Nephron (organoid): ENCODE results near the gene ZNF70.

Source experiments
- H3K27ac Mint-ChIP-seq, 3 experiments: 2 replicates each; pipeline ENCODE4 v1.8.0; 2020; ENCODE audit warnings: mixed read lengths in 3 of 3, mild to moderate bottlenecking in 2 of 3, moderate library complexity in 1 of 3
- H3K27me3 Mint-ChIP-seq: 2 replicates; pipeline ENCODE4 v1.8.0; 2021; ENCODE audit warnings: low read depth, mild to moderate bottlenecking, moderate library complexity, mixed read lengths
- H3K36me3 Mint-ChIP-seq: 2 replicates; pipeline ENCODE4 v1.8.0; 2020; ENCODE audit warnings: low read depth, mixed read lengths
- H3K4me1 Mint-ChIP-seq: 2 replicates; pipeline ENCODE4 v1.8.0; 2020; ENCODE audit warnings: mixed read lengths
- H3K4me3 Mint-ChIP-seq, 3 experiments: 2 replicates each; pipeline ENCODE4 v1.8.0; 2020; ENCODE audit warnings: mild to moderate bottlenecking in 3 of 3, mixed read lengths in 3 of 3, moderate library complexity in 2 of 3
- H3K9me3 Mint-ChIP-seq: 2 replicates; pipeline ENCODE4 v1.8.0; 2020; ENCODE audit warnings: mixed read lengths
- CTCF ChIP-seq, 3 experiments: fragments of 200-600 bp; sonication (generic); IDR thresholded peaks; one replicate each; pipeline ENCODE4 v1.5.0; 2021; ENCODE audit warnings: antibody characterized with exemption in 3 of 3; ENCODE audit not compliant: unreplicated experiment in 3 of 3

Gene ZNF70

GRCh38 chr22:23764899-23765881, 14.3 kb upstream of the ZNF70 start:
- TF ChIP-seq CTCF (IDR thresholded peaks at IDR 0.05; ENCODE audit: unreplicated experiment in 3 of 3): no peak
- Mint-ChIP-seq H3K9me3 (no peaks in the 10 kb centered on the region), H3K4me3 (peak overlapping the region; percentile 56 to 60 (median 57)), H3K4me1 (peaks cover 29% of the 10 kb centered on the region), H3K36me3 (no peaks in the 10 kb centered on the region), H3K27ac (no peak overlapping the region), H3K27me3 (no peaks in the 10 kb centered on the region)

GRCh38 chr22:23763954-23764353, 13.0 kb upstream of the ZNF70 start:
- Mint-ChIP-seq H3K27ac (peak overlapping the region; percentile 33 to 70 (median 39)), H3K36me3 (no peaks in the 10 kb centered on the region), H3K9me3 (no peaks in the 10 kb centered on the region), H3K4me3 (peak overlapping the region in 2 of 3 experiments; percentile 67 to 73), H3K4me1 (peaks cover 21% of the 10 kb centered on the region), H3K27me3 (no peaks in the 10 kb centered on the region)
- no peak for TF ChIP-seq CTCF (IDR thresholded peaks at IDR 0.05; ENCODE audit: unreplicated experiment in 3 of 3)

GRCh38 chr22:23763579-23763945, 12.7 kb upstream of the ZNF70 start:
- Mint-ChIP-seq H3K27me3 (no peaks in the 10 kb centered on the region), H3K9me3 (no peaks in the 10 kb centered on the region), H3K36me3 (no peaks in the 10 kb centered on the region), H3K27ac (peak overlapping the region; percentile 33 to 70 (median 39)), H3K4me1 (peaks cover 21% of the 10 kb centered on the region), H3K4me3 (peak overlapping the region in 2 of 3 experiments; percentile 67 to 73)
- TF ChIP-seq CTCF (IDR thresholded peaks at IDR 0.05; ENCODE audit: unreplicated experiment in 3 of 3): no peak

GRCh38 chr22:23762842-23763578, 12.1 kb upstream of the ZNF70 start, which contains the start of gene C22orf15:
C22orf15 (plus strand) TSS chr22:23762990; CDS start chr22:23763307, 317 bp downstream.
- Mint-ChIP-seq H3K4me3 (peak within 1 kb of the TSS; percentile 33 to 73 (median 67)), H3K4me1 (peaks cover 21% of the 10 kb centered on the region), H3K36me3 (no peaks in the 10 kb centered on the region), H3K27me3 (no peaks in the 10 kb centered on the region), H3K9me3 (no peaks in the 10 kb centered on the region), H3K27ac (peak within 1 kb of the TSS; percentile 33 to 81 (median 70))
- no peak for TF ChIP-seq CTCF (IDR thresholded peaks at IDR 0.05; ENCODE audit: unreplicated experiment in 3 of 3)

- H3K36me3 Mint-ChIP-seq: no peaks in the 10 kb centered on the region
- H3K9me3 Mint-ChIP-seq: no peaks in the 10 kb centered on the region
These were observed 9.1 kb upstream of the ZNF70 start for GRCh38 chr22:23760056-23760455.

More at GRCh38 chr22:23760056-23760455, 9.1 kb upstream of the ZNF70 start:
- Mint-ChIP-seq H3K4me1 (peaks cover 19% of the 10 kb centered on the region), H3K27me3 (no peaks in the 10 kb centered on the region), H3K27ac (peak overlapping the region in 1 of 3 experiments; percentile 8), H3K4me3 (no peak overlapping the region)
- no peak for TF ChIP-seq CTCF (IDR thresholded peaks at IDR 0.05; ENCODE audit: unreplicated experiment in 3 of 3)
